ENCODE data around the gene SECTM1.
A peak's percentile ranks its signal among the peaks of the same experiment; 100 is the strongest.

SECTM1 gene

DNA sequence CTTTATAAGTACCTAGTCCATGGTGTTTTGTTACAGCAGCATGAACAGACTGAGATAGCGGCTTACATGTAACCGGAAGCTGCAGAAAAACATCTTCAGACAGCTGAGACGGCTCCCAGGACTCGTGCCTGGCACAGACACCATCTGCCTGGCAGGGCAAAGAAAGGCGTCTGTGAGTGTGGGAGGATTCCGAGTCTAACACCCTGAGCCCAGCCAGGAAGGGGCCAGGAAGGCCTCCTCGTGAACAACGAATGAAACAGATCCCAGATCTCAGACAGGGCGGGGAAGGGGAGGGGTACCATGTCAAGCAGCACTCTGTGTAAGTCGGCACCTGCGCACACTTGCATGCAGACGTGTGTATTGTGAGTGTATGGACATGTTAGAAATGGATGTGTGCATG lies 55.7 kb downstream of the SECTM1 start:
- no peak for DNase-seq

DNA sequence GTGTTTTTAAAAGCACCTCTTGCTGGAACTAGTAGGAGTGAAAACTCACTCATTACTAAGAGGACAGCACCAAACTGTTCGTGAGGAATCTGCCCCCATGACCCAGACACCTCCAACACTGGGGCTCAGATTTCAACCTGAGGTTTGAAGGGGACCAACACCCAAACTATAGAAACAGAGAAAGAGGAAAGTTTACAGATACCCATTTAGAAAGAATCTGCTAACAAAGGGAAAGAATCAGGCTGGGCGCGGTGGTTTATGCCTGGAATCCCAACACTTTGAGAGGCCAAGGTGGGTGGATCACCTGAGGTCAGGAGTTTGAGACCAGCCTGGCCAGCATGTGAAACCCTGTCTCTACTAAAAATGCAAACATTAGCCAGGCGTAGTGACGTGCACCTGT lies 56.6 kb downstream of the SECTM1 start:
- DNase-seq: no peak

DNA sequence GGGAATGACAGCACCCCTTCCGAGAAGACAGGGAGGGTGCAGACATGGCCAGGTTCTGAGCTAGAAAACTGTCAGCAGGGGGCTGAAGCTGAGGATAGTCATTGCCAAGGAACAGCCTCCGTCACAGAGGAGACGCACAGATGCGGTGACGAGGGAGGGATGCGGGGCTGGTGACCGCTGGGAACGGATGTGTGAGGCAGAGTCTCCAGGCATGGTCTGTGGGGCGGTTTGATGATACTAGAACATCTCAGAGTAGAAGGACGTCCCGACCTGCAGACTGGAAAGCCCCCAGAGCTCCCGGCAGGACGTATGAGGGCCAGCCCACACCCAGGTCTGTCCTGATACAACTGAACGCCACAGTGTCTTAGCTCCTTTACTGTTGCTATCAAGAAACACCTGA lies 58.2 kb downstream of the SECTM1 start:
- no peak for DNase-seq

DNA sequence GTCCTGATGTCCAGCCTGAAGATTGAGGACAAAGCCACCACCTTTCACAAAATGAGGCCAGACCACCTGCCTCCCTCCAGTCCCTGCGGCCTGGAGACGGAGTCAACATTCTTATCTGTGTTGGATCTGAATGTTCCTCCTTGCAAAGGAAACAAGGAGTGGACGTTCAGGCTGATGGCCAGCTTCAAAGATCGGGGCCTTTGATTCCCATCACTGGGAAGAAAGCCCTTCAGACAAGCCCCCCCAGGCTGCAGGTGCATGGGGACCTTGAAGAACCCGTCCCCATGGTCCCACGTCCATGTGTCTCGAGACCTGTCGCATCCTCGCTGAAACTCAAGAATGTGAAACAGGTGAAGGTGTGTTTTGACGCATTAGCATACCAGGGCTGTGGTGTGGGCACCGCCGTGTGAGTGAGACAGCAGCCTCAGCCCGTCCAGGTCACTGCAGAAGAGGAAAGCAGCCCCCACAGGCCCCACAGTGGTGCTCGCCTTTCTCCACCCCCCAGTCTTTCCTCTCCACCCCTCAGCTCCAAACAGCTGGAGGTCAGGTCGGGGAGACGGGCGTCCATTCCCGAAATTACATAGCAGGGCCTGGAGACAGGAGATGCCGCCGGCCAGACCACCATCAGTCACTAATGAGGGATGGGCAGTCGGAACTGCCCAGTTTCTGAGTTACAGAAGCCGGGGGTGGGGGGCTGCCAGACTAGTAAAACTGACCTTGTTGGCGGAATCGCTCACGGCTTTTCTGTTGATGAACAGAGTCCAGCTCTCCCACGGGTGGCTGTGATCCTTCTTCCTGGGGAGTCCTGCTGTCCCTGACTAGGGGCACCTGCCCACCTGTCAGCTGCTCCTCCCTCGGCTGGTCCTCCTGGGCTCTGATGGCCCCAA lies 59.2 kb downstream of the SECTM1 start:
- no peak for DNase-seq

DNA sequence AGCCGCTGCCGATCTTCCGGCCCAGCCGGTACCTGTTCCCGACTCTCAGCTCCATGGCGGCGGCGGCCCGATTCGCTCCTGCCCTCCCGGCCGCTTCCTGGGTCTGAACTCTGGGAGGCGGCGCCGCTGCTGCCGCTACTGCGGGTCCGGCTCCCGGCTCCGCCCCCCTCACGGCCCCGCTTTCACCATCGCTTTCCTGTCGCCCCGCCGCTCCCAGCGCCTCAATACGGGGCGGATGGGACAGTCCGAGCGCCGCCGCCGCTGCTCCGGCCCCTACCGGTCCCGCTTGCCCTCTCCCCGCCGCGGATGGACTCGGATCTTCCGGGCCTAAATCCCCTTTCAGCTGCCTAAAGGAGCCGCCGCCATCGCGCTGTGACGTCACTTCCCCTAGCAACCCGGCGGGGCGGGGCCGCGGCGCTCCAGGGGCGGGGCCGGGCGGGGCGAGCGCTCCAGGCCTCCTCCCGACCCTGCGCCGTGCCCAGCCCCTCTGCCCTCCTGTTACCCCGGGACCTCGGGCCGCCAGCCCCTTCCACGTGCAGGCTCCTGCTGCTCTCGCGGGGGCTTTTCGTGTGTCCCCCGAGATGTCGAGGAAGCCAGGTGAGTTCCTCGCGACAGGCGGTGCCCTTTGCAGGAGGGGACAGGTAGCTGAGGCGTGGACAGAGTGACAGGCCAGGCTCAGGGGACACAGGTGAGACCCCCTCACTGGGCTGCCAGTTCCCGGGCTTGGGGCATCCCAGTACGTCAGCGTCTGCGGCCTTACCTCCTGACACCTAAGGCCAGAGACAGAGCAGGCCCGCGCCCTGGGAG lies 60.0 kb downstream of the SECTM1 start, which contains the start of gene CSNK1D:
CSNK1D (minus strand) TSS at position 374 of the 807 bp plus-strand sequence; CDS start at position 55, 319 bp downstream.
- DNase-seq: peak; percentile 89

DNA sequence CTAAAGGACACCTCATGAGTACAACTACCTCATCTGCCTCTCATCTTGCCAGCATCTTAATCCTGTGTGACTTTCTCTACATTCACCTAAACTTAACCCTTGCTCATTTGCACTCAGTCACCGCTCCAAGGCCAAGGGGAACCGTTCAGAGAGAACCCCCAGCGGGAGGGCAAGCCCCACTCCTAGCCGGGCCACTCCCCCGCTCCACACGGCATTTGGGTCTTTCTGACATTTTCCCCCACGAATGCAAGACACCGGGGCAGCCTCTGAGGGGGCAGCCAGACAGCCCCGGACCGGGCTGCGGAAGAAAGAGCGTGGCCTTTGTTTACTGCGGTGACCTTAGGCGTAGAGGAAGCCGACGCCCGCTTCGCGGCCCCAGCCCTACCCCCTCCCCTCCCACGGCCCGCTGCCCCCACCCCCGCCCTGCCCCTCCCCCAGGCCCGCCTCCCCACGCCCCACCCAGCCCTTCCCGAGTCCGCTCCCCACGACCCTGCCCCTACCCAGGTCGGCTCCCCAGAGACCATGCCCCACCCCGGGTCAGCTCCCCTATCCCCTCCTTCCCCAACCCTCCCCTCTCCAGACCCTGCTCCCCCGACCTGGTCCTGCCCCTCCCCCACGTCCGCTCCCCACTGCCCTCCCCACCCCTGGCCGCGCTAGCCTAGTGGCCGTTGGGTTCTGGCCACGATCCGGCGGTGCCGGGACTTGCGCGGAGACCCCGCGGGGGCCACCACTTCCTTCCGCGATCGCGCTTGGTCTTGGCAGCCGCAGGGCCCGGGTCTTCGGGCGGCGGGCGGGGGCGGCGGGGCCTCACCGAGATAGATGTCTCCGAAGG lies 60.9 kb downstream of the SECTM1 start:
- no peak for DNase-seq

DNA sequence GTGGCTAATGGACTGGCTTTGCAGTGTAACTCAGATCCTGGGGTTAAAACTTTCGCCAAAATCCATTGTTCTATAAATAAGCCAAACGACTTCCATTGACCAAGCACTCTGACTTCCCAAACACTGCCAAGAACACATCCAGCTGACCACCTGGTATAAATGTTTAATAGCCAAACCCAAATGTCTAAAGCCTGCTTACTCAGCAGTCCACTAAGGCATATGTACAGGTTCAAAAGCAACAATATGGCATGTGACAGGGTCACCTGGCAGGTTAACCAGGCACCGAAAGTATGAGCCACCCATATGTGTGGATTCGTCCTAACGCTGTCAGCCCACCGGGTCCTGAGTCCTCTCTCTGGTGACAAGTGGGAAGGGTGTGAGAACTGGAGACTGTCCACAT lies 62.2 kb downstream of the SECTM1 start:
- DNase-seq: no peak

All from effector CD4-positive, alpha-beta T cell (primary cell).